ENCODE results near the gene HYCC2.
A peak's percentile ranks its signal among the peaks of the same experiment; 100 is the strongest.
"Not testable (repeated sequence)": the region's sequence is repeated elsewhere in the genome, so short reads cannot be mapped to it uniquely, and the experiment has no call there.

HYCC2 gene

DNA sequence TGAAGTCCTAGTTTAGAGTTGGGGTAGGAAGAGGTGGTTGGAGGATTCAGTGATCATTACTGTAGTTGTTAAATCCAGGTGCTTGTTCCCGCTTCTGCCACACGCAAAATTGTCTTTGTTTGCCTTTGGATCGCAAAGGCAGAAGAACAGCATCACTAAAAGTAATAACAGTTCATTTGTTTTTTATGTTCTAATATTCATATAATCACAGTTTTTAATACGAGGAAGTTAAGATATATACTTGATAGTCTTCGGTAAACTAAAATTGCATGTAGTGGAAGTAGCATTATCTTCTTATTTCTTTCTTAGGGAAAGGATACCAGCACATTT lies 695 bp upstream of the HYCC2 start:
- no peak for DNase-seq (ENCODE audit: low spot score)

DNA sequence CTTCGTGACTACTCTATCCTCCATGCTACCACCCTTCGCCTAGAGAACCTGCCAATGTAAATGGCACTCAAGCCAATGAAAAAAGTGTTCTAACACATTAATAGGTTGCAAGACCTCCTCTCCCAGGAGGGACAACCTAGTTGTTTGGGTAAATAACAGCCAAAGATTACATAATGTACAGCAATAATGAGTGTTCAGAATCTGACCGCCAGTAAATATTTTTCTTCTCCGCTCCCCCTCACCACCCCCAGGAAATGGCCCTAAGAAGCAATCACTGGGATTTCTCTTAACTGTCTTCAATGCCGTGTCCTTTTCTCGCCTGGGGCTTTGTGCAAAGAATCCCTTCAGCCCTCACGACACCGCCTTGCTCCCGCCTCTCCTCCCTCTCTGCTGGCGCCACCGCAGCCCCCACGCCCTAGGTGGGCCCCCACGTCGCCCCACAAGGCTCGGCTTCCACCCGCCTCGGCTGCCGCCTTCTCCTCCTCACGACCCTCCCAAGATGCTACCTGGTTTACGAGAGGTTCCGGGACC lies 458 bp downstream of the HYCC2 start:
- in situ Hi-C loops (cut with MboI; ENCODE audit: low sequenced_read_pairs, unreplicated experiment): loop anchor here (25.0 kb wide), 1 partner anchor 359 kb away; no protein-coding TSS in a partner anchor
- peak; percentile 44 for DNase-seq (ENCODE audit: low spot score)
- no peak for TF ChIP-seq CTCF (IDR thresholded peaks at IDR 0.05; ENCODE audit: borderline replicate concordance, control extremely low read depth, extremely low read depth, insufficient read depth, missing control alignments)

More for the DNA sequence above, 695 bp upstream of the HYCC2 start:
- in situ Hi-C loops (cut with MboI; ENCODE audit: low sequenced_read_pairs, unreplicated experiment): loop anchor here (25.0 kb wide), 1 partner anchor 360 kb away; no protein-coding TSS in a partner anchor
- TF ChIP-seq CTCF (IDR thresholded peaks at IDR 0.05; ENCODE audit: borderline replicate concordance, control extremely low read depth, extremely low read depth, insufficient read depth, missing control alignments): no peak

DNA sequence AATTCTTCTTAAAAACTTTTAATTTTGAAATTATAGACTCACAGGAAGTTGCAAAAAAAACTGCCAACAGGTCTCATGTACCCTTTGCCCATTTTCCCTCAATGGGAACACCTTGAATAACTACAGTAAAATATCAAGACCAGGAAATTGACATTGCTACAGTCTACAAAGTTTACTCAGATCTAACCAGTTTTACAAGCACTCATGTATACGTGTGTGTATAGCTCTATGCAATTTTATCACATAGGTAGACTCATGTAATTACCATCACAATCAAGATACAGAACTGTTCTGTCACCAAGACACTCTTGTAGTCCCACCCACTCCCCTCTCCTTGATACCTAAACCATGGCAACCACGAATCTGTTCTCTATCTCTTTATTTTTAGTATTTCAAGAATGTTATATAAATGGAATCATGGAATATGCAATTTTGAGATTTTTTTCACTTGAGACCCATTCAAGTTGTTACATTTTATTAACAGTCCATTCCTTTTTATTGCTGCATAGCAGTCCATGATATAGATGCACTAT lies 6.6 kb downstream of the HYCC2 start:
- in situ Hi-C loops (cut with MboI; ENCODE audit: low sequenced_read_pairs, unreplicated experiment): loop anchor here (10.0 to 25.0 kb wide), 2 partner anchors 160 to 353 kb away; no protein-coding TSS in a partner anchor
- DNase-seq (ENCODE audit: low spot score): no peak

DNA sequence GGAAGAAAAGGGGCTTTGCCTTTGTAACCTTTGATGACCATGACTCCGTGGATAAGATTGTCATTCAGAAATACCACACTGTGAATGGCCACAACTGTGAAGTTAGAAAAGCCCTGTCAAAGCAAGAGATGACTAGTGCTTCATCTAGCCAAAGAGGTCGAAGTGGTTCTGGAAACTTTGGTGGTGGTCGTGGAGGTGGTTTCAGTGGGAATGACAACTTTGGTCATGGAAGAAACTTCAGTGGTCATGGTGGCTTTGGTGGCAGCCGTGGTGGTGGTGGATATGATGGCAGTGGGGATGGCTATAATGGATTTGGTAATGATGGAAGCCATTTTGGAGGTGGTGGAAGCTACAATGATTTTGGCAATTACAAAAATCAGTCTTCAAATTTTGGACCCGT lies 8.0 kb downstream of the HYCC2 start:
- not testable (repeated sequence) for DNase-seq (ENCODE audit: low spot score)
- in situ Hi-C loops (cut with MboI; ENCODE audit: low sequenced_read_pairs, unreplicated experiment): loop anchor here (10.0 to 25.0 kb wide), 2 partner anchors 159 to 351 kb away; no protein-coding TSS in a partner anchor

More for the DNA sequence above, 6.6 kb downstream of the HYCC2 start:
- no peak for TF ChIP-seq CTCF (IDR thresholded peaks at IDR 0.05; ENCODE audit: borderline replicate concordance, control extremely low read depth, extremely low read depth, insufficient read depth, missing control alignments)

DNA sequence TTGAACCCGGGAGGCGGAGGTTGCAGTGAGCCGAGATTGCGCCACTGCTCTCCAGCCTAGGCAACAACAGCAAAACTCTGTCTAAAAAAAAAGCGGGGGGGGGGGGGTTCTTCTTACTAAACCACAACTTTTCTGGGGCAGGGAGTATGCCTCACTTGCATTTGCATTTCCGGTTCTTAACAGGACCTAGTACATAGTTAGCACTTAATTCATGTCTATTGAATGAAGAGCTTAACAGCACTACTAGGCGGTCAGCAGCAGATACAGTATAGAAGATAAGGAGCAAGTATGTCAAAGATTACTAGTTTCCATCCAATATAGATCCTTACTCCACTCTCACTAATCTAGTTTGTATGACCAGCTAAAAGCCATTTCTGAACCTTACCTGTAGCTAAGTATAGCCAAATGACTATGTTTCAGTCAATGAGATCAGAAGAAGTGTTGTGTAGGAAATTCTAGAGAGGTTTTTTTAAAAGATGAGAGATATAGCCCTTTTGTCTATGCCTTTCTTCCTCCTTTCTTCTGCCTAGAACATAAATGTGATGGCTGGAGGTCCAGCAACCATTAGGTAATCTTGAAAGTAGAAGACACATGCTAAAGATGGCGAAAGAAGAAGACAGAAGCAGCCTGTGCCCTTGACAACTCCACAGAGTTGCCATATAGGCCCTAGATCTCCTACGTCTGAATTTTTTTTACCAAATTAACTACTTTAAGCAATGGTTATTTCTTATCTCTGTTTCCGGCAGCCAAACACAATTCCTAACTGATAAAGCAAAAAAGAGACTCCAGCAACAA lies 11.3 kb downstream of the HYCC2 start:
- in situ Hi-C loops (cut with MboI; ENCODE audit: low sequenced_read_pairs, unreplicated experiment): loop anchor here (10.0 to 25.0 kb wide), 2 partner anchors 155 to 348 kb away; no protein-coding TSS in a partner anchor
- TF ChIP-seq CTCF (IDR thresholded peaks at IDR 0.05; ENCODE audit: borderline replicate concordance, control extremely low read depth, extremely low read depth, insufficient read depth, missing control alignments): no peak
- DNase-seq (ENCODE audit: low spot score): no peak

- no peak for DNase-seq (ENCODE audit: low spot score)
- TF ChIP-seq CTCF (IDR thresholded peaks at IDR 0.05; ENCODE audit: borderline replicate concordance, control extremely low read depth, extremely low read depth, insufficient read depth, missing control alignments): no peak
- in situ Hi-C loops (cut with MboI; ENCODE audit: low sequenced_read_pairs, unreplicated experiment): loop anchor here (25.0 kb wide), 1 partner anchor 347 kb away; no protein-coding TSS in a partner anchor
Observed at GRCh38 chr2:201058914-201059313, 12.6 kb downstream of the HYCC2 start.
